ENCODE data around the gene TMA7B. TPM values are rescaled to one million over a fixed set of nuclear protein-coding genes. Genes with fewer than 3 reads are reported as not detected.
"Not testable (repeated sequence)": the region's sequence is repeated elsewhere in the genome, so short reads cannot be mapped to it uniquely, and the experiment has no call there.

TMA7B gene
- total RNA-seq, 1 experiment from 2014 or later: not detected

DNA sequence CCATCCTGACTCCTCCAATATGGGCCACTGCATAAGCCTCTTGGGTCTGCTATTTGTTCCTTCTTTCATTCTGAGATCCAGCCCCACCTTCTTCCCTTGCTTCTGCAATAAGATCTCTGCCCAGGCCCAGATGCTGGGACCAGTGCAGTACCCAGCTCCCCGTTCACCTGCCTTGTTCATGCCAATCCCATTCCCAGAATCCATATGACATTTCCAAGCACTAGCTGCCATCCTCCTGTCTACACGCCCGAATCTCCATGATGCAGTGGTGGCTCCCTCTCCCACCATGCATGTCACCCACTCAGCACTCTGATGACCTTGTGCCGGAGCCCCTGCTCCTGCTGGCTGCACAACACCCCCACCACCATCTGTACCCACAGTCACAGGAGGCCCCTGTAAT is 23.1 kb downstream of the TMA7B start:
- no peak for DNase-seq (ENCODE audit: low read depth)

GRCh38 chr22:39984006-39984405 is 23.8 kb downstream of the TMA7B start:
- no peak for DNase-seq (ENCODE audit: low read depth)

DNA sequence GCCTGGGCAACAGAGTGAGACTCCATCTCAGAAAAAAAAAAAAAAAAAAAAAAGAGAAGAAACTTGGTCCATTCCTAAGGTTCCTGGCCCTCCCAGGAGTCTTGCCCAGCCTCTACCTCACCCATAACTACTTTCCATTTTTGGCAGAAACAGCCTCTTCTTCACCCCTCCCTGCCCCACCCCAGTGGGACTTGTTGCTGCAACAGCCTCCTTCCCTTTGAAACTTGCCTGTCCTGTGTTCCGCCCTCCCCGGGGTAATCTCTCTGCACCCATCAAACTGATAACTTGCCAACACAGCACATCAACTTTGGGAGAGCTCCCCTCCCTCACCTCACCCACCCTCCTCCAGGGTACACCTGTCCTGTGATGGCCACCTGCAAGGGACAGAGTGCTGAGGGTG is 24.5 kb downstream of the TMA7B start:
- no peak for DNase-seq (ENCODE audit: low read depth)

DNA sequence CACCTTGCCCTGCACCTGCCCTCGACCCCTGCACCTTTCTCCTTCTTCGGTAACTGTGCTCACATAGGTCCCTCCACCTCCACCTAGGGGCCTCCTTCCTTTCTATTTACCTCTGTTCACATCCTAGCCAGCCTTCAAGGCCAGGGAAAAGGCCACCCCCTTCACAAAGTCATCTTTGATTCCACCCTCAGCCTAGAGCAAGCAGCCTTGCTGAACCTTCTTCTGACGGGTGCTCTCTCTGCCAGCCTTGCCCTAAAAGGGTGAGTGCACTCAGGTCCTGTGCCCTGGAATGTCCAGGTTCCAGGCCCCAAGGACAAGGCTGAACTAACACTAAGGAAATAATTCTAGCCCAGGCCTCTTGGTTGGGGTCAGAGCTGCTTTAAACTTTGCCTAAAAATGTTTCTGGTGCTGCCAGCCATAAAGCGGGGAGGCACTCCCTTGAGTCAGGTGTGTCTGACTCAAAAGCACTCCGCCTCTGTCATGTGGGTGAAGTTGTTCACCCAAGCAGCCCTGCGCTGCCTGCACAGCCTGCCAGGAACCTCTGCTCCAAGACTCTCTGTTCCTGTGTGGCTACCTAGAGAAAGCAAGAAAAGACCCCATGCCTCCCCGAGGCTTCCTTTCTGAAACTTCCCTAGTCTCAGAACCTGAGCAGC is 25.3 kb downstream of the TMA7B start:
- DNase-seq (ENCODE audit: low read depth): no peak

- no peak for DNase-seq (ENCODE audit: low read depth)
These were observed 28.4 kb downstream of the TMA7B start for GRCh38 chr22:39988386-39989114.

- no peak for DNase-seq (ENCODE audit: low read depth)
These were observed 29.4 kb downstream of the TMA7B start for GRCh38 chr22:39989633-39990032.

GRCh38 chr22:39990686-39991085 is 30.5 kb downstream of the TMA7B start:
- no peak for DNase-seq (ENCODE audit: low read depth)

GRCh38 chr22:39991159-39991860 is 31.1 kb downstream of the TMA7B start:
- no peak for DNase-seq (ENCODE audit: low read depth)

GRCh38 chr22:39992088-39992826 is 32.1 kb downstream of the TMA7B start:
- no peak for DNase-seq (ENCODE audit: low read depth)

DNA sequence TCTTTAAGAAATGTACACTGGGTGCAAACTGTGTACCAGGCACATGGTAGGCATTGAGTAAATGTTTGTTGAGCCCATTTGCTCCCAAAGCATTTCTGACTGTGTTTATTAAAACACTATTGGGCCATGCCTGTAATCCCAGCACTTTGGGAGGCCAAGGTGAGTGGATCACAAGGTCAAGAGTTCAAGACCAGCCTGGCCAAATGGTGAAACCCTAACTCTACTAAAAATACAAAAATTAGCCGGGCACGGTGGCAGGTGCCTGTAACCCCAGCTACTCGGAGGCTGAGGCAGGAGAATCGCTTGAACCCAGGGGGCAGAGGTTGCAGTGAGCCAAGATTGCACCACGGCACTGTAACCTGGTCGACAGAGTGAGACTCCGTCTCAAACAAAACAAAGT is 32.7 kb downstream of the TMA7B start:
- not testable (repeated sequence) for DNase-seq (ENCODE audit: low read depth)

DNA sequence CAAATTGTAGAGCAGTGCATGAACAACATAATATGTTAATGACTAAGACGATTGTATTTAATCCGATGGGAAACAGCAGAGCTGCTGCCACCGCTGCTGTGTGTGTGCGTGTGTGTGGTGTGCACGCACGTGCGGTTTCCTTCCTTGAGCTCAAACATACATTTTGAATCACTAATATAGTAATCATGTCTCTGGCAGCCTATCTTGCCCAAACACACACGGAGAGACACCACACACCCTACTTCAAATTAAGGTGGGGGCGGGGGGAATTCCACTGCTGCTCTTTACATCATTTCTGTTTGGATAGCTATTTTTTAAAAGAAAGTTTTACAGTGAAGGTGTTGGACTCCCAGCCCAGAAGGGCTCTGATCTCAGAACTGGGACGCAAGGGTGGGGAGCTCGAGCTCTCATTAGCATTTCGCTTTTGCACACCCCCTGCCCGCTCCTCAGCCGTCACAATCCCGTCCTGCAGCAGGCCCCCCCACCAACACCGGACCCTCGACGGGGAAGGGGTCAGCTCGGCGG is 33.9 kb downstream of the TMA7B start:
- DNase-seq (ENCODE audit: low read depth): no peak

- no peak for DNase-seq (ENCODE audit: low read depth)
These were observed 34.6 kb downstream of the TMA7B start, which contains the start of gene FAM83F for GRCh38 chr22:39994566-39995392. TSS of gene FAM83F (plus strand) at chr22:39994954. CDS start at chr22:39995043, 89 bp downstream.

DNA sequence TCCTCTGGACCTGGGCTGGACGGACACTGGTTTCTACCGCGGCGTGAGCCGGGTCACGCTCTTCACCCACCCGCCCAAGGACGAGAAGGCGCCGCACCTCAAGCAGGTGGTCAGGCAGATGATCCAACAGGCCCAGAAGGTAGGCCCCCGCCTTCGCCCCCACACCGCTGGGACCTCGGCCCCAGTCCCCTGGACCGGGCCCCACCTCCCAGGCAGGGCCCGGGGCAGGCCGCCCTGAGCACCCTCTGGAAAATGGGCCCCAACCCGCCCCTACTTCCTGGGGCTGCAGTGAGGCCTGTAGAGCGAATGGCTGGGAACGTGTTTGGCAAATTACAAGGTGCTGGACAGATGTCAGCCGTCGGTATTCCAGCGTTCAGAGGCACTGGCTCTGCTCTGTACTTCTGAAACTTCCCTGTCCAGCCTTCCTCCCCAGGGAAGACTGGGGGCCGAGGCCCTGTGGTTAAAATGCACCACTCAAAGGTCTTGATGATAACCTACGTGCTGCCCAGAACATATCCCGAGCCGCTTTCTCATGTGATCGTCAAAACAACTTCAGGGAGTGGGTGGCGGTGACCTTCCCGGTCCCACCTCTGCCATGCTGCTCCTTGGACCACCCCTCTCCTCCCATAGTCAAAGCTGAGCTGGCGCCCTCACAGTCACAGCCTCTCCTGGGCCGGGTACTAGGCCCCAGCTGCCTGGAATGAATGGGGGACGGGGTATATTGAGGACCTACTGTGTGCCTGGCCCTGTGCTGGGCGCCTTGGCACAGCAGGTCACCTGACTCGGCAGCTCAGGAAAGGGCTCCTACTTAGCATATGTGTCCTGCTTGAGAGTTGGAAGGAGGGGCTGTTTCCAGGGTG is 35.4 kb downstream of the TMA7B start:
- no peak for DNase-seq (ENCODE audit: low read depth)

- DNase-seq (ENCODE audit: low read depth): no peak
These were observed 36.5 kb downstream of the TMA7B start for GRCh38 chr22:39996732-39997131.

DNA sequence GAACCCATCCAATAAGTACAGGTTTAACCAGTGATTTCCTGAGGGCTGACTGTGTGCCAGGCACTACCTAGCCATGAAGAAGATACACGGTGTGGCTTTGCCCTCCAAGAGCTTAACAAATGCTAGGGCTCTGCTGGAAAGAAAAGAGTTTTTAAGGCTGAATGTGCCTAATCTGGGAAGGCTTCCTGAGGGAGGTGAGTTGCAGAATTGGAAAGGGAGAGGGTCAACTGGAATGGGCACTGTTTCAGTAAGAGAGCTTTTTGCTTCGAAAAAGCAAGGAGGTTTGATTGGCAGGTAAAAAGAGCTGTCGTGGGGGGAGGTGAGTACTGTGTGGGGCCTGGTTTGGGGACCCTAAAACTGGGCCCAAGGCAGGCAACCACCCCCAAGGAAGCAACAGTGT is 37.2 kb downstream of the TMA7B start:
- DNase-seq (ENCODE audit: low read depth): no peak

- DNase-seq (ENCODE audit: low read depth): peak; percentile 75
These were observed 37.9 kb downstream of the TMA7B start for GRCh38 chr22:39997939-39998726.

DNA sequence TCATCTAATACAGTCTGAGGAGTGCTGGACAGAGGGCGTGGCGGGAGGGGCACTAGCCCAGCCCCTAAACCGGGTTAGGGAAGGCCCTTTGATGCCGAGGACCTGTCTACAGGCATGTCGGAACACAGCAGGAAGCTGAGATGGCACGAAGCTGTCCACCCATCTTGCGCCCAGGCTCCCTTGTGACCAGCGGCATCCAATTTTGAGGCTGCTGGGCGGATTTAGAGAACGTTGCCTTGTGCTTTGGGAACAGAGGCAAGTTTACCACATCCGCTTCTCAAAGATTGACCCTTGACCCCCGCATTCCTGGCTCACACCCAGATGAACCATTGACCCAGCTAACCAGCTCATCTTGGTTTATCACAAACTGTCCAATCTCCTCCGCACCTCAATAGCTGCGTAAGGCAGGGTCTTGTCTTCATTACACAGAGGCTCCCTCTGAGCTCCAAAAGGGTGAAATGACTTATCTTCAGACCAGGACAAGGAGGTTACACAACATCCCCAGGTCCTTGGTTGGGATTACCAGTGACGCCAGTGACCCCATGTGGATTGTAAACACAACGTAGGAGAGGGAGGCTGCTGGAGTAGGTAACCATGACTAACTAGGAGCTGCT is 39.1 kb downstream of the TMA7B start:
- peak; percentile 58 for DNase-seq (ENCODE audit: low read depth)

DNA sequence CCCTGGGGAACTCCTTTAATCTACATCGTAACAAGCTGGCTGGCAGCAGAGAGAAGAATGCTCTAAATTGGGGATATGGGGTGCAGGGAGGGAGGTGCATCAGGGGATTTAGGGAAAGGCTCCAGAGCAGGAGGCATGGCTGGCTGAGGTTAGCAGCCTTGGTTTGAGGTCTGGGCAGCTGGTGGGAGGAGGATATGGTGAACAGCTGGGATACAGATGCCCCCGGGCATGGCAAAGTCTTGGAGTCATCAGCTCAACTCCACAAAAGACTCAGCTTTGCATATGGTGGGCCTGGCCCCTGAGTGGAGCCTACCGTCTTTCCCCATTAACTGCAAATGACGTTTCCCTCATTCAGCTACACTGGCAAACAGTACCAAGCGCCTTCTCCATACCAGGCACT is 40.0 kb downstream of the TMA7B start:
- DNase-seq (ENCODE audit: low read depth): no peak

DNA sequence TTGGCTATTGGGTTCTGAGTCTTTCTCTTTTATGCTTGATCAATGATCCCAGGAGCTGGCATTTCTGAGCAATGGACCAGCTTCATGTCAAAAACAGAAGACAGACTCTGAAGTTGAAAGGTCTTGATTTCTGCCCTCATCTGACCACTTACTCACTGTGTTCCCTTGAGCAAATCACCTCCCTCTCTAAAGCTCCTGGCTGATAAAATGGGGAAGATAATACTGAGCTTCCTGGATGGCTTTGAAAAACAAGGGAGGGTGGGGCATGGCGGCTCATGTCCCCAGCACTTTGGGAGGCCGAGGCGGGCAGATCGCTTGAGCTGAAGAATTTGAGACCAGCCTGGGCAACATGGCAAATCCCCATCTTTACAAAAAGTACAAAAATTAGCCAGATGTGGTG is 40.9 kb downstream of the TMA7B start:
- no peak for DNase-seq (ENCODE audit: low read depth)
